ENCODE results near the gene ZC3H11A. TPM values are rescaled to one million over a fixed set of nuclear protein-coding genes. Genes with fewer than 3 reads are reported as not detected.
"Not testable (repeated sequence)": the region's sequence is repeated elsewhere in the genome, so short reads cannot be mapped to it uniquely, and the experiment has no call there.

ZC3H11A gene
- polyA plus RNA-seq, 1 donor (not counting 4 experiments of a cell fraction or from before 2014, with no cell fraction given) = 83.4 TPM

DNA sequence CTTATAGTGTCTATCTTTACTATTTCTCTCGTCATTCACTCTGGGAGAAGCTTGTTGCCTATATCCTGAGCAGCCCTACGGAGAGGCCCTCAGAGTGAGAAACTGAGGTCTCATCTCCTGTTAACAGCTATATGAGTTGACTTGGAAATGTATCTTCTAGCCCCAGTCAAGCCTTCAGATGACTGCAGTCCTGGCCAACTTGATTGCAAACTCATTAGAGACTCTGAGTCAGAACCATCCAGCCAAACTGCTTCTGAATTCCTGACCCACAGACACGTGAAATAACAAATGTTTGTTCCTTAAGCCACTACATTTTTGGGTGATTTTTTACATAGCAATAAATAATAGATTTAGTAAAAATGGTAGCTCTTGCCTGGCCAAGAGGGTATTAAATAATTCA lies 3.9 kb upstream of the ZC3H11A start:
- Histone ChIP-seq H3K4me1 (ENCODE audit: control insufficient read depth, extremely low read depth, insufficient read depth, low read length) (peaks cover 6% of the 10 kb centered on the region), H3K9me1 (ENCODE audit: control insufficient read depth, extremely low read depth, insufficient read depth, low read length) (no peaks in the 10 kb centered on the region), H3K79me2 (ENCODE audit: control insufficient read depth, insufficient read depth, low read length) (peaks cover 6% of the 10 kb centered on the region), H3K27me3 (ENCODE audit: control insufficient read depth, extremely low read depth, insufficient read depth, low read length) (no peaks in the 10 kb centered on the region), H2AFZ (ENCODE audit: control insufficient read depth, low read length) (no peak overlapping the region), H3K9ac (ENCODE audit: control insufficient read depth, extremely low read depth, insufficient read depth, low read length) (no peak overlapping the region), H3K4me2 (ENCODE audit: control insufficient read depth, extremely low read depth, insufficient read depth, low read depth, low read length) (no peak overlapping the region), H3K36me3 (ENCODE audit: control insufficient read depth in 2 of 2, extremely low read depth in 1 of 2, insufficient read depth in 2 of 2, low read length in 2 of 2) (no peaks in the 10 kb centered on the region), H4K20me1 (ENCODE audit: control insufficient read depth, extremely low read depth, insufficient read depth, low read length) (no peaks in the 10 kb centered on the region), H3K27ac (ENCODE audit: control insufficient read depth, insufficient read depth, low read length) (no peak overlapping the region), H3K4me3 (ENCODE audit: control insufficient read depth in 2 of 3, extremely low read depth in 1 of 3, insufficient read depth in 2 of 3, low read depth in 1 of 3, low read length in 3 of 3) (no peak overlapping the region), H3K9me3 (ENCODE audit: control insufficient read depth, low read depth, low read length) (no peaks in the 10 kb centered on the region)
- TF ChIP-seq, protein P1, sequence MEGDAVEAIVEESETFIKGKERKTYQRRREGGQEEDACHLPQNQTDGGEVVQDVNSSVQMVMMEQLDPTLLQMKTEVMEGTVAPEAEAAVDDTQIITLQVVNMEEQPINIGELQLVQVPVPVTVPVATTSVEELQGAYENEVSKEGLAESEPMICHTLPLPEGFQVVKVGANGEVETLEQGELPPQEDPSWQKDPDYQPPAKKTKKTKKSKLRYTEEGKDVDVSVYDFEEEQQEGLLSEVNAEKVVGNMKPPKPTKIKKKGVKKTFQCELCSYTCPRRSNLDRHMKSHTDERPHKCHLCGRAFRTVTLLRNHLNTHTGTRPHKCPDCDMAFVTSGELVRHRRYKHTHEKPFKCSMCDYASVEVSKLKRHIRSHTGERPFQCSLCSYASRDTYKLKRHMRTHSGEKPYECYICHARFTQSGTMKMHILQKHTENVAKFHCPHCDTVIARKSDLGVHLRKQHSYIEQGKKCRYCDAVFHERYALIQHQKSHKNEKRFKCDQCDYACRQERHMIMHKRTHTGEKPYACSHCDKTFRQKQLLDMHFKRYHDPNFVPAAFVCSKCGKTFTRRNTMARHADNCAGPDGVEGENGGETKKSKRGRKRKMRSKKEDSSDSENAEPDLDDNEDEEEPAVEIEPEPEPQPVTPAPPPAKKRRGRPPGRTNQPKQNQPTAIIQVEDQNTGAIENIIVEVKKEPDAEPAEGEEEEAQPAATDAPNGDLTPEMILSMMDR (optimal IDR thresholded peaks at IDR 0.05 in 1 of 3, IDR thresholded peaks at IDR 0.05 in 1 of 3, conservative IDR thresholded peaks at IDR 0.05 in 1 of 3; ENCODE audit: extremely low read depth in 1 of 3, insufficient read depth in 2 of 3, low read length in 3 of 3) = no peak
- no peak for TF ChIP-seq EZH2 (IDR thresholded peaks at IDR 0.05; ENCODE audit: low read length)
- FAIRE-seq = no peak
- DNase-seq (ENCODE audit: low read depth, low spot score) = no peak
- dilution Hi-C loops (cut with MboI; ENCODE audit: extremely low pct_ligation_motif_present, low sequenced_read_pairs) = loop anchor here (10.0 kb wide), 1 partner anchor 67 kb away; no protein-coding TSS in a partner anchor

DNA sequence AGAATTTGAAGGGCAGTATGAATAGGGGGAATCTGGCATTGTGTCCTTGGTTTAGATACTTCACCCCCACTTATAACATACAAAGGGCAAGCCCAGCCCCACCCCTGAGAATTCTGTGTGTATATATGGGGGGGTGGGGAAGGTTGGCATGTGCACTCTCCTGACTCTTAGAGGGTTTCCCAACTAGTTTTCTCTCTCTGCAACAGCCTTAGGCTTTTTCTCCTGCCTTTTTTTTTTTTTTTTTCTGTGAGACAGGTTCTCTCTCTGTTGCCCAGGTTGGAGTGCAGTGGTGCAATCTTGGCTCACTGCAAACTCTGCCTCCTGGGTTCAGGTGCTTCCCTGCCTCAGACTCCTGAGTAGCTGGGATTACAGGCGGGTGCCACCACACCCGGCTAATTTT lies 2.9 kb upstream of the ZC3H11A start:
- TF ChIP-seq, protein P1 (optimal IDR thresholded peaks at IDR 0.05 in 1 of 3, IDR thresholded peaks at IDR 0.05 in 1 of 3, conservative IDR thresholded peaks at IDR 0.05 in 1 of 3; ENCODE audit: extremely low read depth in 1 of 3, insufficient read depth in 2 of 3, low read length in 3 of 3) = no peak
- TF ChIP-seq EZH2 (IDR thresholded peaks at IDR 0.05; ENCODE audit: low read length) = no peak

DNA sequence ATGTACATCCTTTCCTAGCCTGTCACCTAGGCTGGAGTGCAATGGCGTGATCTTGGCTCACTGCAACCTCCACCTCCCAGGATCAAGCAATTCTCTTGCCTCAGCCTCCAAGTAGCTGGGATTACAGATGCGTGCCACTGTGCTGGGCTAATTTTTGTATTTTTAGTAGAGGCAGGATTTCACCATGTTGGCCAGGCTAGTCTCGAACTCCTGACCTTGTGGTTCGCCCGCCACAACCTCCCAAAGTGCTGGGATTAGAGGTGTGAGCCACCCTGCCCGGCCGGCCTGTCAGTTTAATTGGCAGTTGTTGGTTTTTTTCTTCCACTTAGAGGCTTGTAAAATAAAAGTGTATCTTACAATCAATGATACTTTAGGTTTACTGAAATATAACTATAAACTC lies 1.9 kb upstream of the ZC3H11A start:
- H3K9me1 ChIP-seq (ENCODE audit: control insufficient read depth, extremely low read depth, insufficient read depth, low read length); H3K27ac ChIP-seq (ENCODE audit: control insufficient read depth, insufficient read depth, low read length); DNase-seq (ENCODE audit: low read depth, low spot score); H3K9ac ChIP-seq (ENCODE audit: control insufficient read depth, extremely low read depth, insufficient read depth, low read length); H3K9me3 ChIP-seq (ENCODE audit: control insufficient read depth, low read depth, low read length); H4K20me1 ChIP-seq (ENCODE audit: control insufficient read depth, extremely low read depth, insufficient read depth, low read length); FAIRE-seq; H3K4me2 ChIP-seq (ENCODE audit: control insufficient read depth, extremely low read depth, insufficient read depth, low read depth, low read length); H3K27me3 ChIP-seq (ENCODE audit: control insufficient read depth, extremely low read depth, insufficient read depth, low read length); H3K4me3 ChIP-seq (ENCODE audit: control insufficient read depth in 2 of 3, extremely low read depth in 1 of 3, insufficient read depth in 2 of 3, low read depth in 1 of 3, low read length in 3 of 3); H2AFZ ChIP-seq (ENCODE audit: control insufficient read depth, low read length): not testable (repeated sequence)
- peaks cover 27% of the 10 kb centered on the region for H3K79me2 ChIP-seq (ENCODE audit: control insufficient read depth, insufficient read depth, low read length)
- peaks cover 24% of the 10 kb centered on the region for H3K4me1 ChIP-seq (ENCODE audit: control insufficient read depth, extremely low read depth, insufficient read depth, low read length)
- H3K36me3 ChIP-seq (ENCODE audit: control insufficient read depth in 2 of 2, extremely low read depth in 1 of 2, insufficient read depth in 2 of 2, low read length in 2 of 2) = peaks cover under 1 to 15% of the 10 kb centered on the region in 2 experiments
- dilution Hi-C loops (cut with MboI; ENCODE audit: extremely low pct_ligation_motif_present, low sequenced_read_pairs) = loop anchor here (10.0 kb wide), 1 partner anchor 69 kb away; no protein-coding TSS in a partner anchor

More for the DNA sequence above, 2.9 kb upstream of the ZC3H11A start:
- no peak overlapping the region for H2AFZ ChIP-seq (ENCODE audit: control insufficient read depth, low read length)
- H3K4me3 ChIP-seq (ENCODE audit: control insufficient read depth in 2 of 3, extremely low read depth in 1 of 3, insufficient read depth in 2 of 3, low read depth in 1 of 3, low read length in 3 of 3) = no peak overlapping the region
- no peak overlapping the region for H3K9ac ChIP-seq (ENCODE audit: control insufficient read depth, extremely low read depth, insufficient read depth, low read length)
- H3K27ac ChIP-seq (ENCODE audit: control insufficient read depth, insufficient read depth, low read length) = no peak overlapping the region
- no peak for FAIRE-seq
- peaks cover 13% of the 10 kb centered on the region for H3K4me1 ChIP-seq (ENCODE audit: control insufficient read depth, extremely low read depth, insufficient read depth, low read length)
- H3K4me2 ChIP-seq (ENCODE audit: control insufficient read depth, extremely low read depth, insufficient read depth, low read depth, low read length) = no peak overlapping the region
- H4K20me1 ChIP-seq (ENCODE audit: control insufficient read depth, extremely low read depth, insufficient read depth, low read length) = no peaks in the 10 kb centered on the region
- peaks cover 16% of the 10 kb centered on the region for H3K79me2 ChIP-seq (ENCODE audit: control insufficient read depth, insufficient read depth, low read length)
- H3K9me1 ChIP-seq (ENCODE audit: control insufficient read depth, extremely low read depth, insufficient read depth, low read length) = no peaks in the 10 kb centered on the region
- no peak for DNase-seq (ENCODE audit: low read depth, low spot score)
- no peaks in the 10 kb centered on the region for H3K9me3 ChIP-seq (ENCODE audit: control insufficient read depth, low read depth, low read length)
- dilution Hi-C loops (cut with MboI; ENCODE audit: extremely low pct_ligation_motif_present, low sequenced_read_pairs) = loop anchor here (10.0 kb wide), 1 partner anchor 68 kb away; no protein-coding TSS in a partner anchor
- H3K36me3 ChIP-seq (ENCODE audit: control insufficient read depth in 2 of 2, extremely low read depth in 1 of 2, insufficient read depth in 2 of 2, low read length in 2 of 2) = peaks cover 0 to 6% of the 10 kb centered on the region in 2 experiments
- no peaks in the 10 kb centered on the region for H3K27me3 ChIP-seq (ENCODE audit: control insufficient read depth, extremely low read depth, insufficient read depth, low read length)

All from keratinocyte (primary cell).